ENCODE data around the gene SLC17A4. TPM values are rescaled to one million over a fixed set of nuclear protein-coding genes. Genes with fewer than 3 reads are reported as not detected.

SLC17A4 gene
- total RNA-seq, 1 donor from 2014 or later = not detected

DNA sequence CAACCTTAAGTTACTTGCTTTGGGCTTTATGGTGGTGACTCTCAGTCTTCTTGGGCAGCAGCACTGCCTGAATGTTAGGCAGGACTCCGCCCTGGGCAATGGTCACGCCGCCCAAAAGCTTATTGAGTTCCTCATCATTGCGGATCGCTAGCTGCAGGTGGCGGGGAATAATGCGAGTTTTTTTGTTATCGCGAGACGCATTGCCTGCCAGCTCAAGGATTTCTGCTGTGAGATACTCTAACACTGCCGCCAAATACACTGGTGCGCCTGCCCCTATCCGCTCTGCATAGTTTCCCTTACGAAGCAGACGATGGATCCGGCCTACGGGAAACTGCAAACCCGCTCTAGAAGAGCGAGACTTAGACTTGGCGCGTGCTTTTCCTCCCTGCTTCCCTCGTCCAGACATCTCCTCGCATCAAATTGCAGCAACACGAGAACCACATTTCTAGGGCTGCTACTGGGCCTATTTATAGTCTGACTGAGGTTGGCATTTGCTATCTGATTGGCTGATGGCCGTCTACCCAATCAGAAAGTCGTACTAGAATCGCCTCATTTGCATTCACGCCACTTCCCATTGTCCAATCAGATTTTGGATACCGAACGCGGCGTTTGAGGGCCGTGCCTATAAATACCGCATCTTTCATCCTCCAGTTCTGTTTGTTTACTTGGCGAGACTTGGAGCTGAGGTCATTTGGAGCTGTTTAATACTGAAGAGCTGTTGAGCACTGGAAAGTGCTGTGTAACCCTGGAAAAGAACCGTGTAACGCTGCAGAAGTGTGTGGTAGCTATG, 28.2 kb upstream of the SLC17A4 start:
- no peaks in the 10 kb centered on the region for H3K4me1 Mint-ChIP-seq (ENCODE audit: low read depth, unreplicated experiment)
- no peaks in the 10 kb centered on the region for H3K9me3 ChIP-seq (ENCODE audit: insufficient read depth, low read depth, low read length)
- H3K27ac ChIP-seq (ENCODE audit: low read depth, low read length) = no peak overlapping the region
- H3K4me1 ChIP-seq (ENCODE audit: insufficient read depth, low read length) = no peaks in the 10 kb centered on the region
- no peak overlapping the region for H3K4me3 ChIP-seq (ENCODE audit: insufficient read depth, low read depth, low read length)
- H3K79me2 ChIP-seq (ENCODE audit: insufficient read depth, low read length) = no peaks in the 10 kb centered on the region
- no peaks in the 10 kb centered on the region for H3K27me3 ChIP-seq (ENCODE audit: insufficient read depth, low read length)
- H3K4me2 ChIP-seq (ENCODE audit: low read length) = no peak overlapping the region
- no peak overlapping the region for H3K27ac Mint-ChIP-seq (ENCODE audit: unreplicated experiment)
- FAIRE-seq = no peak
- no peaks in the 10 kb centered on the region for H3K27me3 Mint-ChIP-seq (ENCODE audit: low read depth, unreplicated experiment)
- no peak for TF ChIP-seq EZH2 (IDR thresholded peaks at IDR 0.05; ENCODE audit: insufficient read depth, low read length)
- no peaks in the 10 kb centered on the region for H3K9me3 Mint-ChIP-seq (ENCODE audit: unreplicated experiment)
- H3K36me3 Mint-ChIP-seq (ENCODE audit: low read depth, unreplicated experiment) = no peaks in the 10 kb centered on the region
- H4K20me1 ChIP-seq (ENCODE audit: insufficient read depth, low read length) = no peaks in the 10 kb centered on the region
- H3K36me3 ChIP-seq (ENCODE audit: insufficient read depth, low read length) = no peaks in the 10 kb centered on the region
- no peak overlapping the region for H2AFZ ChIP-seq (ENCODE audit: low read depth, low read length)
- DNase-seq (ENCODE audit: low read depth) = no peak
- H3K4me3 Mint-ChIP-seq (ENCODE audit: unreplicated experiment) = no peak overlapping the region
- H3K9ac ChIP-seq (ENCODE audit: low read length) = no peak overlapping the region

DNA sequence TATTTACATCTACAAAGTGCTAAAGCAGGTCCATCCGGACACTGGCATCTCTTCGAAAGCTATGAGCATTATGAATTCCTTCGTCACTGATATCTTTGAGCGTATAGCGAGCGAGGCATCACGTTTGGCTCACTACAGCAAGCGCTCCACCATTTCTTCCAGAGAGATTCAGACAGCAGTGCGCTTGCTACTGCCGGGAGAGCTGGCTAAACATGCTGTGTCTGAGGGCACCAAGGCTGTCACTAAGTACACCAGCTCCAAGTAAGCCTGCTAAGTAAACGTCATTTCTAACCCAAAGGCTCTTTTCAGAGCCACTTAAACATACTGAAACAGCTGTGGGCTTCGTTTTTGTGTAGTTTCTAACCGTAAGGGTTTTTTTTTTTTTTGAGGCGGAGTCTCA, 27.5 kb upstream of the SLC17A4 start:
- TF ChIP-seq, protein P1, sequence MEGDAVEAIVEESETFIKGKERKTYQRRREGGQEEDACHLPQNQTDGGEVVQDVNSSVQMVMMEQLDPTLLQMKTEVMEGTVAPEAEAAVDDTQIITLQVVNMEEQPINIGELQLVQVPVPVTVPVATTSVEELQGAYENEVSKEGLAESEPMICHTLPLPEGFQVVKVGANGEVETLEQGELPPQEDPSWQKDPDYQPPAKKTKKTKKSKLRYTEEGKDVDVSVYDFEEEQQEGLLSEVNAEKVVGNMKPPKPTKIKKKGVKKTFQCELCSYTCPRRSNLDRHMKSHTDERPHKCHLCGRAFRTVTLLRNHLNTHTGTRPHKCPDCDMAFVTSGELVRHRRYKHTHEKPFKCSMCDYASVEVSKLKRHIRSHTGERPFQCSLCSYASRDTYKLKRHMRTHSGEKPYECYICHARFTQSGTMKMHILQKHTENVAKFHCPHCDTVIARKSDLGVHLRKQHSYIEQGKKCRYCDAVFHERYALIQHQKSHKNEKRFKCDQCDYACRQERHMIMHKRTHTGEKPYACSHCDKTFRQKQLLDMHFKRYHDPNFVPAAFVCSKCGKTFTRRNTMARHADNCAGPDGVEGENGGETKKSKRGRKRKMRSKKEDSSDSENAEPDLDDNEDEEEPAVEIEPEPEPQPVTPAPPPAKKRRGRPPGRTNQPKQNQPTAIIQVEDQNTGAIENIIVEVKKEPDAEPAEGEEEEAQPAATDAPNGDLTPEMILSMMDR (IDR thresholded peaks at IDR 0.05; ENCODE audit: insufficient read depth, low read depth, low read length) = no peak
- no peak for TF ChIP-seq EZH2 (IDR thresholded peaks at IDR 0.05; ENCODE audit: insufficient read depth, low read length)
- no peak overlapping the region for H3K4me3 ChIP-seq (ENCODE audit: insufficient read depth, low read depth, low read length)

DNA sequence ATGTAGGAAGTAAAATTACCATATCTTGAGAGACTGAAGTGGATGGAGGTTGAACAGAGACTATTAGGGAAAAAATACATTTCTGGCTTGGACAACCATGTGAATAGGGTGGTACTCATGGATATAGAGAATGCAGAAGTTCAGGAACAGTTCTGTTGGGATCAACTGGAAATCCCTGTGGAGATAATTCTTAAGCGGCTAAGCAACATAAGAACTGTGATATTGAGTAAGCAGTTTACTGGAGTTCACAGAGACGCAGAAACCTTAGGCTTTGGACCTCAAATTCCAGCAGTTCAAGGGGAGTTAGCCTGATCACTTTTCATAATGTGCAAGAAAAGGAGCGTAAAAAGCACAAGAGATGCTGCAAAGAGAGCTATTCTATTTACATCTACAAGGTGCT, 23.6 kb upstream of the SLC17A4 start:
- Mint-ChIP-seq H3K4me1 (ENCODE audit: low read depth, unreplicated experiment) (no peaks in the 10 kb centered on the region), H3K4me3 (ENCODE audit: unreplicated experiment) (no peak overlapping the region), H3K9me3 (ENCODE audit: unreplicated experiment) (no peaks in the 10 kb centered on the region), H3K27me3 (ENCODE audit: low read depth, unreplicated experiment) (no peaks in the 10 kb centered on the region), H3K36me3 (ENCODE audit: low read depth, unreplicated experiment) (no peaks in the 10 kb centered on the region), H3K27ac (ENCODE audit: unreplicated experiment) (no peak overlapping the region)
- Histone ChIP-seq H3K27ac (ENCODE audit: low read depth, low read length) (no peak overlapping the region), H3K27me3 (ENCODE audit: insufficient read depth, low read length) (no peaks in the 10 kb centered on the region), H2AFZ (ENCODE audit: low read depth, low read length) (no peak overlapping the region), H3K79me2 (ENCODE audit: insufficient read depth, low read length) (no peaks in the 10 kb centered on the region), H3K4me1 (ENCODE audit: insufficient read depth, low read length) (no peaks in the 10 kb centered on the region), H3K4me2 (ENCODE audit: low read length) (no peak overlapping the region), H3K9me3 (ENCODE audit: insufficient read depth, low read depth, low read length) (no peaks in the 10 kb centered on the region), H3K9ac (ENCODE audit: low read length) (no peak overlapping the region), H3K36me3 (ENCODE audit: insufficient read depth, low read length) (no peaks in the 10 kb centered on the region), H4K20me1 (ENCODE audit: insufficient read depth, low read length) (no peaks in the 10 kb centered on the region), H3K4me3 (ENCODE audit: insufficient read depth, low read depth, low read length) (no peak overlapping the region)
- FAIRE-seq = no peak
- TF ChIP-seq, protein P1 (IDR thresholded peaks at IDR 0.05; ENCODE audit: insufficient read depth, low read depth, low read length) = no peak
- DNase-seq (ENCODE audit: low read depth) = no peak

More for the DNA sequence above, 27.5 kb upstream of the SLC17A4 start:
- no peaks in the 10 kb centered on the region for H4K20me1 ChIP-seq (ENCODE audit: insufficient read depth, low read length)
- no peaks in the 10 kb centered on the region for H3K9me3 ChIP-seq (ENCODE audit: insufficient read depth, low read depth, low read length)
- no peak for FAIRE-seq
- H3K4me2 ChIP-seq (ENCODE audit: low read length) = no peak overlapping the region
- no peak for DNase-seq (ENCODE audit: low read depth)
- no peaks in the 10 kb centered on the region for H3K36me3 ChIP-seq (ENCODE audit: insufficient read depth, low read length)
- no peak overlapping the region for H3K9ac ChIP-seq (ENCODE audit: low read length)
- H2AFZ ChIP-seq (ENCODE audit: low read depth, low read length) = no peak overlapping the region
- no peaks in the 10 kb centered on the region for H3K27me3 ChIP-seq (ENCODE audit: insufficient read depth, low read length)
- Mint-ChIP-seq H3K27me3 (ENCODE audit: low read depth, unreplicated experiment) (no peaks in the 10 kb centered on the region), H3K9me3 (ENCODE audit: unreplicated experiment) (no peaks in the 10 kb centered on the region), H3K4me3 (ENCODE audit: unreplicated experiment) (no peak overlapping the region), H3K27ac (ENCODE audit: unreplicated experiment) (no peak overlapping the region), H3K4me1 (ENCODE audit: low read depth, unreplicated experiment) (no peaks in the 10 kb centered on the region), H3K36me3 (ENCODE audit: low read depth, unreplicated experiment) (no peaks in the 10 kb centered on the region)
- no peaks in the 10 kb centered on the region for H3K79me2 ChIP-seq (ENCODE audit: insufficient read depth, low read length)
- no peaks in the 10 kb centered on the region for H3K4me1 ChIP-seq (ENCODE audit: insufficient read depth, low read length)
- no peak overlapping the region for H3K27ac ChIP-seq (ENCODE audit: low read depth, low read length)

All from astrocyte (in vitro differentiated cells and primary cell).